ENCODE measurements around the gene PNPLA1.

- TF ChIP-seq, protein P1, sequence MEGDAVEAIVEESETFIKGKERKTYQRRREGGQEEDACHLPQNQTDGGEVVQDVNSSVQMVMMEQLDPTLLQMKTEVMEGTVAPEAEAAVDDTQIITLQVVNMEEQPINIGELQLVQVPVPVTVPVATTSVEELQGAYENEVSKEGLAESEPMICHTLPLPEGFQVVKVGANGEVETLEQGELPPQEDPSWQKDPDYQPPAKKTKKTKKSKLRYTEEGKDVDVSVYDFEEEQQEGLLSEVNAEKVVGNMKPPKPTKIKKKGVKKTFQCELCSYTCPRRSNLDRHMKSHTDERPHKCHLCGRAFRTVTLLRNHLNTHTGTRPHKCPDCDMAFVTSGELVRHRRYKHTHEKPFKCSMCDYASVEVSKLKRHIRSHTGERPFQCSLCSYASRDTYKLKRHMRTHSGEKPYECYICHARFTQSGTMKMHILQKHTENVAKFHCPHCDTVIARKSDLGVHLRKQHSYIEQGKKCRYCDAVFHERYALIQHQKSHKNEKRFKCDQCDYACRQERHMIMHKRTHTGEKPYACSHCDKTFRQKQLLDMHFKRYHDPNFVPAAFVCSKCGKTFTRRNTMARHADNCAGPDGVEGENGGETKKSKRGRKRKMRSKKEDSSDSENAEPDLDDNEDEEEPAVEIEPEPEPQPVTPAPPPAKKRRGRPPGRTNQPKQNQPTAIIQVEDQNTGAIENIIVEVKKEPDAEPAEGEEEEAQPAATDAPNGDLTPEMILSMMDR (IDR thresholded peaks at IDR 0.05) = no peak
- TF ChIP-seq POLR2A (IDR thresholded peaks at IDR 0.05) = no peak
Observed at GRCh38 chr6:36235862-36236261, 34.0 kb upstream of the PNPLA1 start.
